ENCODE measurements around the gene AP1B1.

The AP1B1 gene

GRCh38 chr22:29308791-29309262 is 79.5 kb downstream of the AP1B1 start:
- Histone ChIP-seq H3K27ac (ENCODE audit: low read length) (no peak overlapping the region), H3K4me1 (ENCODE audit: insufficient read depth, low read length) (no peaks in the 10 kb centered on the region; the same call in 1 of the 2 replicates), H3K4me3 (ENCODE audit: low read length) (no peak overlapping the region), H3K36me3 (ENCODE audit: insufficient read depth, low read depth, low read length) (no peaks in the 10 kb centered on the region), H3K9me3 (ENCODE audit: insufficient read depth, low read depth, low read length) (no peaks in the 10 kb centered on the region), H3K27me3 (ENCODE audit: insufficient read depth, low read length) (peaks cover 24% of the 10 kb centered on the region), H3K9ac (ENCODE audit: low read depth, low read length) (no peak overlapping the region)

GRCh38 chr22:29308148-29308790 is 80.1 kb downstream of the AP1B1 start:
- Histone ChIP-seq H3K9me3 (ENCODE audit: insufficient read depth, low read depth, low read length) (no peaks in the 10 kb centered on the region), H3K4me3 (ENCODE audit: low read length) (no peak overlapping the region), H3K4me1 (ENCODE audit: insufficient read depth, low read length) (no peaks in the 10 kb centered on the region; the same call in 1 of the 2 replicates), H3K36me3 (ENCODE audit: insufficient read depth, low read depth, low read length) (no peaks in the 10 kb centered on the region), H3K9ac (ENCODE audit: low read depth, low read length) (no peak overlapping the region), H3K27me3 (ENCODE audit: insufficient read depth, low read length) (peaks cover 18% of the 10 kb centered on the region), H3K27ac (ENCODE audit: low read length) (no peak overlapping the region)

GRCh38 chr22:29307596-29308147 is 80.7 kb downstream of the AP1B1 start:
- H3K9ac ChIP-seq (ENCODE audit: low read depth, low read length): peak overlapping the region; percentile 15; the same call in 1 of the 2 replicates
- H3K4me1 ChIP-seq (ENCODE audit: insufficient read depth, low read length): no peaks in the 10 kb centered on the region; the same call in 1 of the 2 replicates
- no peaks in the 10 kb centered on the region for H3K36me3 ChIP-seq (ENCODE audit: insufficient read depth, low read depth, low read length)
- no peak overlapping the region for H3K27ac ChIP-seq (ENCODE audit: low read length)
- peaks cover 13% of the 10 kb centered on the region; the same call in 1 of the 2 replicates for H3K27me3 ChIP-seq (ENCODE audit: insufficient read depth, low read length)
- H3K9me3 ChIP-seq (ENCODE audit: insufficient read depth, low read depth, low read length): no peaks in the 10 kb centered on the region
- peak overlapping the region; percentile 73 for H3K4me3 ChIP-seq (ENCODE audit: low read length)

- H3K4me3 ChIP-seq (ENCODE audit: low read length): peak overlapping the region; percentile 73
- no peaks in the 10 kb centered on the region for H3K36me3 ChIP-seq (ENCODE audit: insufficient read depth, low read depth, low read length)
- H3K9me3 ChIP-seq (ENCODE audit: insufficient read depth, low read depth, low read length): no peaks in the 10 kb centered on the region
- no peak overlapping the region for H3K27ac ChIP-seq (ENCODE audit: low read length)
- H3K27me3 ChIP-seq (ENCODE audit: insufficient read depth, low read length): peaks cover 8% of the 10 kb centered on the region; the same call in 1 of the 2 replicates
- H3K4me1 ChIP-seq (ENCODE audit: insufficient read depth, low read length): no peaks in the 10 kb centered on the region; the same call in 1 of the 2 replicates
- H3K9ac ChIP-seq (ENCODE audit: low read depth, low read length): peak overlapping the region; percentile 65
These were observed 81.4 kb downstream of the AP1B1 start for GRCh38 chr22:29306835-29307595.

GRCh38 chr22:29306175-29306834 is 82.1 kb downstream of the AP1B1 start, which contains the start of gene GAS2L1:
GAS2L1 (plus strand) TSS chr22:29306650; CDS start chr22:29308106, 1,456 bp downstream.
- Histone ChIP-seq H3K9ac (ENCODE audit: low read depth, low read length) (peak within 1 kb of the TSS; percentile 65), H3K27me3 (ENCODE audit: insufficient read depth, low read length) (peaks cover 8% of the 10 kb centered on the region; the same call in 1 of the 2 replicates), H3K36me3 (ENCODE audit: insufficient read depth, low read depth, low read length) (no peaks in the 10 kb centered on the region), H3K4me1 (ENCODE audit: insufficient read depth, low read length) (no peaks in the 10 kb centered on the region; the same call in 1 of the 2 replicates), H3K4me3 (ENCODE audit: low read length) (peak within 1 kb of the TSS; percentile 73), H3K9me3 (ENCODE audit: insufficient read depth, low read depth, low read length) (no peaks in the 10 kb centered on the region), H3K27ac (ENCODE audit: low read length) (no peak within 1 kb of the TSS)

- peaks cover 8% of the 10 kb centered on the region; the same call in 1 of the 2 replicates for H3K27me3 ChIP-seq (ENCODE audit: insufficient read depth, low read length)
- no peak overlapping the region for H3K9ac ChIP-seq (ENCODE audit: low read depth, low read length)
- H3K4me1 ChIP-seq (ENCODE audit: insufficient read depth, low read length): no peaks in the 10 kb centered on the region; the same call in 1 of the 2 replicates
- peaks cover 2% of the 10 kb centered on the region; the same call in 1 of the 2 replicates for H3K36me3 ChIP-seq (ENCODE audit: insufficient read depth, low read depth, low read length)
- H3K9me3 ChIP-seq (ENCODE audit: insufficient read depth, low read depth, low read length): no peaks in the 10 kb centered on the region
- H3K27ac ChIP-seq (ENCODE audit: low read length): no peak overlapping the region
- H3K4me3 ChIP-seq (ENCODE audit: low read length): peak overlapping the region; percentile 73; the same call in 1 of the 2 replicates
These were observed 82.6 kb downstream of the AP1B1 start for GRCh38 chr22:29305836-29306174.

GRCh38 chr22:29302681-29303465 is 85.5 kb downstream of the AP1B1 start:
- Histone ChIP-seq H3K27ac (ENCODE audit: low read length) (no peak overlapping the region), H3K36me3 (ENCODE audit: insufficient read depth, low read depth, low read length) (peaks cover 32% of the 10 kb centered on the region), H3K9me3 (ENCODE audit: insufficient read depth, low read depth, low read length) (no peaks in the 10 kb centered on the region), H3K4me3 (ENCODE audit: low read length) (no peak overlapping the region), H3K27me3 (ENCODE audit: insufficient read depth, low read length) (peaks cover 7% of the 10 kb centered on the region; the same call in 1 of the 2 replicates), H3K4me1 (ENCODE audit: insufficient read depth, low read length) (no peaks in the 10 kb centered on the region; the same call in 1 of the 2 replicates), H3K9ac (ENCODE audit: low read depth, low read length) (no peak overlapping the region)

GRCh38 chr22:29302402-29302680 is 86.0 kb downstream of the AP1B1 start:
- Histone ChIP-seq H3K27me3 (ENCODE audit: insufficient read depth, low read length) (peaks cover 2% of the 10 kb centered on the region; the same call in 1 of the 2 replicates), H3K4me3 (ENCODE audit: low read length) (no peak overlapping the region), H3K36me3 (ENCODE audit: insufficient read depth, low read depth, low read length) (peaks cover 37% of the 10 kb centered on the region), H3K27ac (ENCODE audit: low read length) (no peak overlapping the region), H3K9ac (ENCODE audit: low read depth, low read length) (no peak overlapping the region), H3K9me3 (ENCODE audit: insufficient read depth, low read depth, low read length) (no peaks in the 10 kb centered on the region), H3K4me1 (ENCODE audit: insufficient read depth, low read length) (no peaks in the 10 kb centered on the region; the same call in 1 of the 2 replicates)

- H3K9ac ChIP-seq (ENCODE audit: low read depth, low read length): no peak overlapping the region
- H3K36me3 ChIP-seq (ENCODE audit: insufficient read depth, low read depth, low read length): peaks cover 42% of the 10 kb centered on the region
- no peak overlapping the region for H3K4me3 ChIP-seq (ENCODE audit: low read length)
- no peak overlapping the region for H3K27ac ChIP-seq (ENCODE audit: low read length)
- no peaks in the 10 kb centered on the region for H3K9me3 ChIP-seq (ENCODE audit: insufficient read depth, low read depth, low read length)
- no peaks in the 10 kb centered on the region for H3K27me3 ChIP-seq (ENCODE audit: insufficient read depth, low read length)
- no peaks in the 10 kb centered on the region for H3K4me1 ChIP-seq (ENCODE audit: insufficient read depth, low read length)
These were observed 86.5 kb downstream of the AP1B1 start for GRCh38 chr22:29301716-29302401.

GRCh38 chr22:29300807-29301601 is 87.4 kb downstream of the AP1B1 start:
- Histone ChIP-seq H3K9me3 (ENCODE audit: insufficient read depth, low read depth, low read length) (no peaks in the 10 kb centered on the region), H3K27me3 (ENCODE audit: insufficient read depth, low read length) (no peaks in the 10 kb centered on the region), H3K4me1 (ENCODE audit: insufficient read depth, low read length) (no peaks in the 10 kb centered on the region), H3K36me3 (ENCODE audit: insufficient read depth, low read depth, low read length) (peaks cover 50% of the 10 kb centered on the region), H3K9ac (ENCODE audit: low read depth, low read length) (no peak overlapping the region), H3K27ac (ENCODE audit: low read length) (no peak overlapping the region), H3K4me3 (ENCODE audit: low read length) (no peak overlapping the region)

Data from iPS-20b (cell line).